ENCODE results near the gene AP1S3.

Gene AP1S3

GRCh38 chr2:223855426-223855825 is 18.0 kb upstream of the AP1S3 start:
- TF ChIP-seq POLR2AphosphoS5 (IDR thresholded peaks at IDR 0.05; ENCODE audit: low read depth, low read length) (no peak), TAF1 (IDR thresholded peaks at IDR 0.05; ENCODE audit: borderline replicate concordance, insufficient read depth, low read length) (no peak), SIN3A (IDR thresholded peaks at IDR 0.05; ENCODE audit: borderline replicate concordance, insufficient read depth, low read length) (no peak), FOXP2 (optimal IDR thresholded peaks at IDR 0.05; ENCODE audit: borderline replicate concordance, extremely low read depth, extremely low read length, insufficient read depth) (no peak), REST (IDR thresholded peaks at IDR 0.05; ENCODE audit: insufficient read depth in 1 of 2, low read depth in 2 of 2, low read length in 2 of 2) (no peak)

GRCh38 chr2:223854741-223855140 is 17.4 kb upstream of the AP1S3 start:
- TF ChIP-seq TAF1 (IDR thresholded peaks at IDR 0.05; ENCODE audit: borderline replicate concordance, insufficient read depth, low read length) (no peak), POLR2AphosphoS5 (IDR thresholded peaks at IDR 0.05; ENCODE audit: low read depth, low read length) (no peak), REST (IDR thresholded peaks at IDR 0.05; ENCODE audit: insufficient read depth in 1 of 2, low read depth in 2 of 2, low read length in 2 of 2) (no peak), FOXP2 (optimal IDR thresholded peaks at IDR 0.05; ENCODE audit: borderline replicate concordance, extremely low read depth, extremely low read length, insufficient read depth) (no peak), SIN3A (IDR thresholded peaks at IDR 0.05; ENCODE audit: borderline replicate concordance, insufficient read depth, low read length) (no peak)

- TF ChIP-seq REST (IDR thresholded peaks at IDR 0.05; ENCODE audit: insufficient read depth in 1 of 2, low read depth in 2 of 2, low read length in 2 of 2) = no peak
These were observed 16.0 kb upstream of the AP1S3 start for GRCh38 chr2:223853425-223853837.

- TF ChIP-seq FOXP2 (optimal IDR thresholded peaks at IDR 0.05; ENCODE audit: borderline replicate concordance, extremely low read depth, extremely low read length, insufficient read depth) (no peak), POLR2AphosphoS5 (IDR thresholded peaks at IDR 0.05; ENCODE audit: low read depth, low read length) (no peak), SIN3A (IDR thresholded peaks at IDR 0.05; ENCODE audit: borderline replicate concordance, insufficient read depth, low read length) (no peak), TAF1 (IDR thresholded peaks at IDR 0.05; ENCODE audit: borderline replicate concordance, insufficient read depth, low read length) (no peak), REST (IDR thresholded peaks at IDR 0.05; ENCODE audit: insufficient read depth in 1 of 2, low read depth in 2 of 2, low read length in 2 of 2) (no peak)
These were observed 15.0 kb upstream of the AP1S3 start for GRCh38 chr2:223852281-223852795.

- TF ChIP-seq SIN3A (IDR thresholded peaks at IDR 0.05; ENCODE audit: borderline replicate concordance, insufficient read depth, low read length) (no peak), POLR2AphosphoS5 (IDR thresholded peaks at IDR 0.05; ENCODE audit: low read depth, low read length) (no peak), TAF1 (IDR thresholded peaks at IDR 0.05; ENCODE audit: borderline replicate concordance, insufficient read depth, low read length) (no peak), REST (IDR thresholded peaks at IDR 0.05; ENCODE audit: insufficient read depth in 1 of 2, low read depth in 2 of 2, low read length in 2 of 2) (no peak), FOXP2 (optimal IDR thresholded peaks at IDR 0.05; ENCODE audit: borderline replicate concordance, extremely low read depth, extremely low read length, insufficient read depth) (no peak)
These were observed 10.0 kb upstream of the AP1S3 start for GRCh38 chr2:223847410-223847809.

Measured in PFSK-1 (cell line).